ENCODE data around the gene PCCB. TPM values are rescaled to one million over a fixed set of nuclear protein-coding genes. Genes with fewer than 3 reads are reported as not detected.

The PCCB gene
- total and polyA plus RNA-seq, 2 donors from 2014 or later, result 37.1 to 90.0 TPM

DNA sequence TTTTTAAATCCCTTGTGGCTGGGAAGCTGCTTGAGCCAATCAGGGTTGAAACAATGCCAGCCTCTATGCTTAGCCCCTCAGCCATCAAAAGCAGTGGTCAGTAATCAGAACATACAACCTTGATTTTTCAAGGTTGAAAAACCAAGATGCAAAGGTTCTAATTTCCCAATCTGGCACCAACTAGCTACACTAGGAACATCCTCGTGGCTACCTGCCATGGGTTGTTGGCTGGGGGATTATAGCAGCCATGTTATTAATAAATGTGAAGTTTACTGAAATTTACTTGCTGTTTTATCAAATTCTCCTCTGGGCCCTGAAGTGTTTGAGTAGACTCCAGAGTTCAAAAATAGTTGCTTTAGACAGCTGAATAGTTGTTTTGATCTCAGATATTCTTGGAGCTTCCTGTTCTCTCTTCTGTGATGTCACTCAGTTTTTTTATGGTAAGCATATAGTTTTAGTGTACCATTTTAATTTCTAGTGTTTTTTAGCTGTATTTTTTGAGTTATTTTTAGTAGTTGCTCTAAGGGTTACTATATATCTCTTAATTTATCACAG, 31.9 kb downstream of the PCCB start:
- no peaks in the 10 kb centered on the region for H3K27me3 ChIP-seq (ENCODE audit: control insufficient read depth, insufficient read depth, low read length)
- H3K9ac ChIP-seq (ENCODE audit: low read length in 3 of 3), result no peak overlapping the region
- DNase-seq (peak in 1 of 5 donors; percentile 1), FAIRE-seq (no peak)
- intact Hi-C loops (cut with DNase I), result no loop called here
- no peak overlapping the region for H3K4me3 ChIP-seq (ENCODE audit: low read length in 3 of 3)
- H3K9me3 ChIP-seq (ENCODE audit: control insufficient read depth in 2 of 3, insufficient read depth in 1 of 3, low read length in 3 of 3), result peaks cover 0 to 16% (median 2%) of the 10 kb centered on the region in 3 donors
- TF ChIP-seq, protein P1, sequence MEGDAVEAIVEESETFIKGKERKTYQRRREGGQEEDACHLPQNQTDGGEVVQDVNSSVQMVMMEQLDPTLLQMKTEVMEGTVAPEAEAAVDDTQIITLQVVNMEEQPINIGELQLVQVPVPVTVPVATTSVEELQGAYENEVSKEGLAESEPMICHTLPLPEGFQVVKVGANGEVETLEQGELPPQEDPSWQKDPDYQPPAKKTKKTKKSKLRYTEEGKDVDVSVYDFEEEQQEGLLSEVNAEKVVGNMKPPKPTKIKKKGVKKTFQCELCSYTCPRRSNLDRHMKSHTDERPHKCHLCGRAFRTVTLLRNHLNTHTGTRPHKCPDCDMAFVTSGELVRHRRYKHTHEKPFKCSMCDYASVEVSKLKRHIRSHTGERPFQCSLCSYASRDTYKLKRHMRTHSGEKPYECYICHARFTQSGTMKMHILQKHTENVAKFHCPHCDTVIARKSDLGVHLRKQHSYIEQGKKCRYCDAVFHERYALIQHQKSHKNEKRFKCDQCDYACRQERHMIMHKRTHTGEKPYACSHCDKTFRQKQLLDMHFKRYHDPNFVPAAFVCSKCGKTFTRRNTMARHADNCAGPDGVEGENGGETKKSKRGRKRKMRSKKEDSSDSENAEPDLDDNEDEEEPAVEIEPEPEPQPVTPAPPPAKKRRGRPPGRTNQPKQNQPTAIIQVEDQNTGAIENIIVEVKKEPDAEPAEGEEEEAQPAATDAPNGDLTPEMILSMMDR (IDR thresholded peaks at IDR 0.05; ENCODE audit: borderline replicate concordance, extremely low read depth, insufficient read depth), result no peak
- peaks cover 0 to 2% (median 0%) of the 10 kb centered on the region in 3 donors for H3K4me1 ChIP-seq (ENCODE audit: control insufficient read depth in 2 of 3, insufficient read depth in 2 of 3, low read depth in 1 of 3, low read length in 3 of 3)
- peaks cover 10 to 13% (median 12%) of the 10 kb centered on the region in 3 donors for H3K36me3 ChIP-seq (ENCODE audit: control insufficient read depth in 2 of 3, insufficient read depth in 3 of 3, low read length in 3 of 3)
- no peak overlapping the region for H3K27ac ChIP-seq (ENCODE audit: low read depth in 2 of 2, low read length in 2 of 2)

DNA sequence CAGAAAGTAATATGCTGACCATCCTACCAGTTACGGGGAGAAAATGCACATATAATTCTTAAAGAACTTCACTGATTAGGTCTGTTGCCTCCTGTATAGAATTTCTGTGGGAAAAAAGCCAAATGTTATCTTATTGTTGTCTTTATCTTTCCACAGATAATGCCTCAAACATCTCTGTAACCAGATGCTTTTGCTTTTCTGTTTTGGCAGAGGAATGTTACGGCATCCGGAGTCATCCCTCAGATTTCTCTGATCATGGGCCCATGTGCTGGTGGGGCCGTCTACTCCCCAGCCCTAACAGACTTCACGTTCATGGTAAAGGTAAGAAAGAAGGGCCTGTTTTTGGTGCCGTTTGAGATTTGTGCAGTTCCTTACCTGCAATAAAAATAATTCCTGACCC, 33.5 kb downstream of the PCCB start:
- intact Hi-C loops (cut with DNase I), result no loop called here
- no peaks in the 10 kb centered on the region for H3K4me1 ChIP-seq (ENCODE audit: control insufficient read depth in 2 of 3, insufficient read depth in 2 of 3, low read depth in 1 of 3, low read length in 3 of 3)
- FAIRE-seq, result no peak

DNA sequence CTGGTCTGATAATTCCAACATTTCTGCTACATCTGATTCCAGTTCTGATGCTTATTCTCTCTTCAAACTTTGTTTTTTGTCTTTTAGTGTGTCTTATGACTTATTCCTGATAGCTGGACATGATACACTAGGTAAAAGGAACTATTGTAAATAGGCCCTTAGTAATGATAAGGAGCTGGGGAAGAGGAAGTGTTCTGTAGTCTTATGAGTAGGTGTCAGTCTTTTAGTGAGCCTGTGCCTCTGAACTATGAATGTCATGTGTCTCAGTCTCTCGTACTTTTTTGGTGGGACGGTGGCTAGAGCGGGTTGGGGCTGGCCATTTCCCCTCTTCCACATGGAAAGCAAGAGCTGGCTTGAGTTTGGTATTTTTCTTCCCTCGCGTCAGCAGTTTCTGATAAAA, 41.2 kb downstream of the PCCB start:
- no peak overlapping the region for H3K9ac ChIP-seq (ENCODE audit: low read length in 3 of 3)
- intact Hi-C loops (cut with DNase I), result no loop called here
- H3K27me3 ChIP-seq (ENCODE audit: control insufficient read depth, insufficient read depth, low read length), result no peaks in the 10 kb centered on the region
- H3K27ac ChIP-seq (ENCODE audit: low read depth in 2 of 2, low read length in 2 of 2), result no peak overlapping the region
- H3K4me1 ChIP-seq (ENCODE audit: control insufficient read depth in 2 of 3, insufficient read depth in 2 of 3, low read depth in 1 of 3, low read length in 3 of 3), result no peaks in the 10 kb centered on the region
- no peak for DNase-seq
- H3K4me3 ChIP-seq (ENCODE audit: low read length in 3 of 3), result no peak overlapping the region
- no peak for FAIRE-seq
- no peaks in the 10 kb centered on the region for H3K9me3 ChIP-seq (ENCODE audit: control insufficient read depth in 2 of 3, insufficient read depth in 1 of 3, low read length in 3 of 3)
- H3K36me3 ChIP-seq (ENCODE audit: control insufficient read depth in 2 of 3, insufficient read depth in 3 of 3, low read length in 3 of 3), result no peaks in the 10 kb centered on the region
- TF ChIP-seq, protein P1 (IDR thresholded peaks at IDR 0.05; ENCODE audit: borderline replicate concordance, extremely low read depth, insufficient read depth), result no peak

More for the DNA sequence above, 33.5 kb downstream of the PCCB start:
- Histone ChIP-seq H3K27me3 (ENCODE audit: control insufficient read depth, insufficient read depth, low read length) (no peaks in the 10 kb centered on the region), H3K9ac (ENCODE audit: low read length in 3 of 3) (no peak overlapping the region), H3K9me3 (ENCODE audit: control insufficient read depth in 2 of 3, insufficient read depth in 1 of 3, low read length in 3 of 3) (peaks cover 0 to 16% (median 2%) of the 10 kb centered on the region in 3 donors), H3K4me3 (ENCODE audit: low read length in 3 of 3) (no peak overlapping the region), H3K36me3 (ENCODE audit: control insufficient read depth in 2 of 3, insufficient read depth in 3 of 3, low read length in 3 of 3) (peaks cover 10 to 13% (median 12%) of the 10 kb centered on the region in 3 donors), H3K27ac (ENCODE audit: low read depth in 2 of 2, low read length in 2 of 2) (no peak overlapping the region)
- no peak for DNase-seq
- TF ChIP-seq, protein P1 (IDR thresholded peaks at IDR 0.05; ENCODE audit: borderline replicate concordance, extremely low read depth, insufficient read depth), result no peak

DNA sequence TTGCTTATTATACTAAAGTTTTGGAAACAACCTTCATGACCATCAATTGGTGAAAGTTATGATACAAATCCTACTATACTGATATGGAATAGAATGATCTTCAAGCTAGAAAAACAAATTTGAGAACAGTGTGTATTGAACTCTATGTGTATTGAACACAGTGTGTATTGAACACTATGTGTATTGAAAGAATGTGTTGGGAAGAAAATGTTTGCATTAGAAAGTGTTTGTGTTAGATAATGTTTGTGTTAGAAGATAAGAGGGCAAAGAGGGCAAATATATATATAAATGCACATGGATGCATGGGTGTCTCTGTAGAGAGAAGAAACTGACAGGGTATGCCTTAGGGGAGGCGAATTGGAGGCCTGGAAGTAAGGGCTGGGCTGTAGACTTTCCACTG, 42.4 kb downstream of the PCCB start:
- DNase-seq (no peak), FAIRE-seq (no peak)
- Histone ChIP-seq H3K27ac (ENCODE audit: low read depth in 2 of 2, low read length in 2 of 2) (no peak overlapping the region), H3K27me3 (ENCODE audit: control insufficient read depth, insufficient read depth, low read length) (no peaks in the 10 kb centered on the region), H3K4me1 (ENCODE audit: control insufficient read depth in 2 of 3, insufficient read depth in 2 of 3, low read depth in 1 of 3, low read length in 3 of 3) (no peaks in the 10 kb centered on the region), H3K36me3 (ENCODE audit: control insufficient read depth in 2 of 3, insufficient read depth in 3 of 3, low read length in 3 of 3) (peaks cover 0 to 3% (median under 1%) of the 10 kb centered on the region in 3 donors), H3K9me3 (ENCODE audit: control insufficient read depth in 2 of 3, insufficient read depth in 1 of 3, low read length in 3 of 3) (no peaks in the 10 kb centered on the region), H3K9ac (ENCODE audit: low read length in 3 of 3) (no peak overlapping the region), H3K4me3 (ENCODE audit: low read length in 3 of 3) (no peak overlapping the region)
- TF ChIP-seq, protein P1 (IDR thresholded peaks at IDR 0.05; ENCODE audit: borderline replicate concordance, extremely low read depth, insufficient read depth), result no peak
- intact Hi-C loops (cut with DNase I), result no loop called here
